Testis (tissue), 2 donors: ENCODE measurements around the gene LMTK3.

ENCODE experiments used
- POLR2A ChIP-seq: fragments of 450-650 bp; IDR thresholded peaks from one replicate; pipeline ENCODE4 v1.6.1; 2017; ENCODE audit warnings: antibody characterized with exemption, mild to moderate bottlenecking, moderate library complexity
- TF ChIP-seq, protein P1 (sequence below), 3 experiments: fragments of 450-650 bp in 2 of 3; fragments of 200-600 bp in 1 of 3; sonication (generic) in 1 of 3; IDR thresholded peaks; one replicate each; pipeline ENCODE4 v1.5.1; 2016 to 2019; ENCODE audit warnings: antibody characterized with exemption in 3 of 3, mild to moderate bottlenecking in 2 of 3, moderate library complexity in 1 of 3

DNA sequence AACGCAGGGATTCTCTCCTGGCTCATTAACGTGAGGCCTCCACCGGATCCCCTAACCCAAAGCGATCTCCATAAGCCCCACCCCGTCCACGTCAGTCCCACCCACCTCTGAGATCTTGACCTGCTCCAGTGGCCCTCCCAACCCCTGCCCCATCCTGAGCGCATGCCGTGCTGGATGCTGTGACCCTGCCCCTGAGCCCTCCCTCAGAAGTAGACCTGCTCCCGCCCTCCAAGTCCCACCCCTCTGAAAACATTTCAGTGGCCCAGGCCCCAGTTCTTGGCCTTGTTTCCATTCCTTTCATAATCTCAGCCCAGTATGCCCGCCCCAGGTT lies 19.9 kb downstream of the LMTK3 start:
- TF ChIP-seq POLR2A: no peak
- TF ChIP-seq, protein P1, sequence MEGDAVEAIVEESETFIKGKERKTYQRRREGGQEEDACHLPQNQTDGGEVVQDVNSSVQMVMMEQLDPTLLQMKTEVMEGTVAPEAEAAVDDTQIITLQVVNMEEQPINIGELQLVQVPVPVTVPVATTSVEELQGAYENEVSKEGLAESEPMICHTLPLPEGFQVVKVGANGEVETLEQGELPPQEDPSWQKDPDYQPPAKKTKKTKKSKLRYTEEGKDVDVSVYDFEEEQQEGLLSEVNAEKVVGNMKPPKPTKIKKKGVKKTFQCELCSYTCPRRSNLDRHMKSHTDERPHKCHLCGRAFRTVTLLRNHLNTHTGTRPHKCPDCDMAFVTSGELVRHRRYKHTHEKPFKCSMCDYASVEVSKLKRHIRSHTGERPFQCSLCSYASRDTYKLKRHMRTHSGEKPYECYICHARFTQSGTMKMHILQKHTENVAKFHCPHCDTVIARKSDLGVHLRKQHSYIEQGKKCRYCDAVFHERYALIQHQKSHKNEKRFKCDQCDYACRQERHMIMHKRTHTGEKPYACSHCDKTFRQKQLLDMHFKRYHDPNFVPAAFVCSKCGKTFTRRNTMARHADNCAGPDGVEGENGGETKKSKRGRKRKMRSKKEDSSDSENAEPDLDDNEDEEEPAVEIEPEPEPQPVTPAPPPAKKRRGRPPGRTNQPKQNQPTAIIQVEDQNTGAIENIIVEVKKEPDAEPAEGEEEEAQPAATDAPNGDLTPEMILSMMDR (IDR thresholded peaks at IDR 0.05): no peak
